Trophoblast cell (in vitro differentiated cells and primary cell): Measurements from ENCODE around the gene OR51E1. TPM values are rescaled to one million over a fixed set of nuclear protein-coding genes. Genes with fewer than 3 reads are reported as not detected.

ENCODE experiments used
- DNase-seq, 2 donors: peaks; one replicate each; pipeline ENCODE4 v3.0.0-alpha.2; 2016
- H2AFZ ChIP-seq: 2 replicates; pipeline ENCODE4 v1.6.1; 2013; ENCODE audit warnings: low read length, moderate library complexity, mild to moderate bottlenecking; ENCODE audit not compliant: insufficient read depth, poor library complexity
- H2AK5ac ChIP-seq: 2 replicates; pipeline ENCODE4 v1.6.1; 2013; ENCODE audit warnings: mild to moderate bottlenecking, low read length
- H2BK120ac ChIP-seq: 2 replicates; pipeline ENCODE4 v1.6.1; 2013; ENCODE audit warnings: low read length, mild to moderate bottlenecking, moderate library complexity; ENCODE audit not compliant: insufficient read depth, poor library complexity
- H2BK12ac ChIP-seq: 2 replicates; pipeline ENCODE4 v1.6.1; 2013; ENCODE audit warnings: mild to moderate bottlenecking, low read length, moderate library complexity
- H2BK5ac ChIP-seq: 2 replicates; pipeline ENCODE4 v1.6.1; 2013; ENCODE audit warnings: low read length, low read depth, moderate library complexity, mild to moderate bottlenecking; ENCODE audit not compliant: poor library complexity
- H3K14ac ChIP-seq: 2 replicates; pipeline ENCODE4 v1.6.1; 2013; ENCODE audit warnings: mild to moderate bottlenecking, low read length
- H3K18ac ChIP-seq: 2 replicates; pipeline ENCODE4 v1.6.1; 2013; ENCODE audit warnings: mild to moderate bottlenecking, low read length
- H3K23ac ChIP-seq: 2 replicates; pipeline ENCODE4 v1.6.1; 2013; ENCODE audit warnings: low read length
- H3K27ac ChIP-seq: 2 replicates; pipeline ENCODE4 v1.5.1; 2013; ENCODE audit warnings: low read depth, mild to moderate bottlenecking, inconsistent platforms, low read length, moderate library complexity
- H3K27me3 ChIP-seq: 2 replicates; pipeline ENCODE4 v1.6.1; 2013; ENCODE audit warnings: inconsistent platforms, mild to moderate bottlenecking, low read length, moderate library complexity; ENCODE audit not compliant: insufficient read depth
- H3K36me3 ChIP-seq, 2 experiments: 1 replicate in 1 of 2; 2 replicates in 1 of 2; pipeline ENCODE4 v1.6.1; 2013; ENCODE audit warnings: low read length in 2 of 2, mild to moderate bottlenecking in 2 of 2, moderate library complexity in 1 of 2; ENCODE audit not compliant: insufficient read depth in 2 of 2, control insufficient read depth in 1 of 2
- H3K4ac ChIP-seq: 2 replicates; pipeline ENCODE4 v1.6.1; 2013; ENCODE audit warnings: low read depth, mild to moderate bottlenecking, low read length, moderate library complexity
- H3K4me1 ChIP-seq, 2 experiments: 1 replicate in 1 of 2; 2 replicates in 1 of 2; pipeline ENCODE4 v1.6.1; 2013; ENCODE audit warnings: low read length in 2 of 2, mild to moderate bottlenecking in 2 of 2, moderate library complexity in 1 of 2; ENCODE audit not compliant: insufficient read depth in 2 of 2, control insufficient read depth in 1 of 2
- H3K4me2 ChIP-seq: 2 replicates; pipeline ENCODE4 v1.6.1; 2013; ENCODE audit warnings: inconsistent platforms, mild to moderate bottlenecking, low read length, moderate library complexity
- H3K4me3 ChIP-seq: 2 replicates; pipeline ENCODE4 v1.5.1; 2013; ENCODE audit warnings: mild to moderate bottlenecking, low read depth, low read length, inconsistent platforms
- H3K79me1 ChIP-seq: one replicate; pipeline ENCODE4 v1.6.1; 2013; ENCODE audit warnings: low read length
- H3K79me2 ChIP-seq: 2 replicates; pipeline ENCODE4 v1.6.1; 2013; ENCODE audit warnings: low read length, mild to moderate bottlenecking; ENCODE audit not compliant: control insufficient read depth, insufficient read depth, poor library complexity
- H3K9ac ChIP-seq: 2 replicates; pipeline ENCODE4 v1.6.1; 2013; ENCODE audit warnings: mild to moderate bottlenecking, low read length
- H3K9me3 ChIP-seq: 2 replicates; pipeline ENCODE4 v1.6.1; 2013; ENCODE audit warnings: low read depth, mild to moderate bottlenecking, control low read depth, inconsistent platforms, low read length; ENCODE audit not compliant: insufficient read depth
- H4K12ac ChIP-seq: 2 replicates; pipeline ENCODE4 v1.6.1; 2013; ENCODE audit warnings: low read depth, mild to moderate bottlenecking, low read length, moderate library complexity
- H4K8ac ChIP-seq: 2 replicates; pipeline ENCODE4 v1.6.1; 2013; ENCODE audit warnings: low read depth, mild to moderate bottlenecking, low read length, moderate library complexity
- H4K91ac ChIP-seq: one replicate; pipeline ENCODE4 v1.6.1; 2013; ENCODE audit warnings: low read depth, mild to moderate bottlenecking, low read length, moderate library complexity
- WGBS: extraction: QIAGEN DNeasy Blood & Tissue Kit; methylation state at CpG from one replicate; pipeline ENCODE4 v1.1.7; 2013; ENCODE audit warnings: missing lambda C conversion rate; ENCODE audit not compliant: insufficient read length, insufficient coverage; ENCODE audit errors: extremely low coverage; 5-methylcytosine and 5-hydroxymethylcytosine counted together
- polyA plus RNA-seq: library from polyadenylated mRNA; stranded (reverse); fragments of 200-250 nt; gene quantifications from 2 replicates; pipeline ENCODE4 v1.2.3, GENCODE V29; 2013

The OR51E1 gene
- polyA plus RNA-seq: not detected in 2 replicates

- H4K91ac ChIP-seq: no peak within 1 kb of the TSS
- H3K4me2 ChIP-seq: no peak within 1 kb of the TSS
- no peak within 1 kb of the TSS for H2BK12ac ChIP-seq
- no peak within 1 kb of the TSS for H2AK5ac ChIP-seq
- H3K27ac ChIP-seq: no peak within 1 kb of the TSS
- H3K9me3 ChIP-seq: peaks cover 5% of the 10 kb centered on the region
- no peak within 1 kb of the TSS for H3K4me3 ChIP-seq
- no peaks in the 10 kb centered on the region for H3K79me2 ChIP-seq
- H3K27me3 ChIP-seq: no peaks in the 10 kb centered on the region
- no peak within 1 kb of the TSS for H2AFZ ChIP-seq
- no peak within 1 kb of the TSS for H2BK120ac ChIP-seq
- peaks cover 7 to 8% of the 10 kb centered on the region in 2 experiments for H3K4me1 ChIP-seq
- no peak within 1 kb of the TSS for H2BK5ac ChIP-seq
- H3K18ac ChIP-seq: no peak within 1 kb of the TSS
- no CpG with 5 or more reads among the region's 3 CpGs for WGBS
- no peak within 1 kb of the TSS for H3K14ac ChIP-seq
- no peaks in the 10 kb centered on the region for H3K36me3 ChIP-seq
- H3K23ac ChIP-seq: no peak within 1 kb of the TSS
- H4K12ac ChIP-seq: no peak within 1 kb of the TSS
- H3K4ac ChIP-seq: no peak within 1 kb of the TSS
- DNase-seq: no peak
- H3K9ac ChIP-seq: no peak within 1 kb of the TSS
- H4K8ac ChIP-seq: no peak within 1 kb of the TSS
- H3K79me1 ChIP-seq: no peaks in the 10 kb centered on the region
Measured at GRCh38 chr11:4643682-4644081, at the start of gene OR51E1. Gene OR51E1, plus strand, starts transcription at chr11:4643982. Its CDS starts 8,545 bp downstream, at chr11:4652527.

GRCh38 chr11:4605057-4605456 is 38.7 kb upstream of the OR51E1 start:
- Histone ChIP-seq H3K4me2 (no peak overlapping the region), H2BK12ac (no peak overlapping the region), H3K18ac (no peak overlapping the region), H3K79me1 (peaks cover 4% of the 10 kb centered on the region), H2BK5ac (no peak overlapping the region), H3K9ac (no peak overlapping the region), H3K4me1 (peaks cover 2% of the 10 kb centered on the region in 2 experiments), H4K91ac (no peak overlapping the region), H3K36me3 (peaks cover 22 to 25% of the 10 kb centered on the region in 2 experiments), H2AK5ac (no peak overlapping the region), H3K4me3 (no peak overlapping the region), H3K9me3 (no peaks in the 10 kb centered on the region), H3K23ac (no peak overlapping the region), H3K27ac (no peak overlapping the region), H3K14ac (no peak overlapping the region), H2BK120ac (no peak overlapping the region), H3K27me3 (no peaks in the 10 kb centered on the region), H3K79me2 (peaks cover 2% of the 10 kb centered on the region), H4K12ac (no peak overlapping the region), H4K8ac (no peak overlapping the region), H3K4ac (no peak overlapping the region), H2AFZ (no peak overlapping the region)
- no CpG with 5 or more reads among the region's 4 CpGs for WGBS
- DNase-seq: no peak

GRCh38 chr11:4606231-4607015 is 37.4 kb upstream of the OR51E1 start:
- Histone ChIP-seq H2AK5ac (no peak overlapping the region), H4K91ac (no peak overlapping the region), H3K27ac (no peak overlapping the region), H3K14ac (no peak overlapping the region), H3K79me2 (peaks cover 2% of the 10 kb centered on the region), H3K4me2 (no peak overlapping the region), H2BK5ac (no peak overlapping the region), H3K18ac (no peak overlapping the region), H3K4me3 (no peak overlapping the region), H4K8ac (no peak overlapping the region), H2BK12ac (no peak overlapping the region), H2BK120ac (no peak overlapping the region), H4K12ac (no peak overlapping the region), H3K36me3 (peaks cover 10 to 13% of the 10 kb centered on the region in 2 experiments), H3K9me3 (no peaks in the 10 kb centered on the region), H3K9ac (no peak overlapping the region), H3K4ac (no peak overlapping the region), H3K27me3 (no peaks in the 10 kb centered on the region), H3K79me1 (peaks cover 4% of the 10 kb centered on the region), H3K23ac (no peak overlapping the region), H2AFZ (no peak overlapping the region), H3K4me1 (peaks cover 2% of the 10 kb centered on the region in 2 experiments)
- WGBS: no CpG with 5 or more reads among the region's 1 CpG
- no peak for DNase-seq

- no peak overlapping the region for H2BK120ac ChIP-seq
- H3K79me2 ChIP-seq: peaks cover 2% of the 10 kb centered on the region
- H3K4ac ChIP-seq: no peak overlapping the region
- H2BK5ac ChIP-seq: no peak overlapping the region
- no peak overlapping the region for H3K4me3 ChIP-seq
- peaks cover 4% of the 10 kb centered on the region for H3K79me1 ChIP-seq
- H4K12ac ChIP-seq: no peak overlapping the region
- H4K8ac ChIP-seq: no peak overlapping the region
- H3K23ac ChIP-seq: no peak overlapping the region
- H2AK5ac ChIP-seq: no peak overlapping the region
- H3K4me2 ChIP-seq: no peak overlapping the region
- no peak overlapping the region for H4K91ac ChIP-seq
- peaks cover 5 to 6% of the 10 kb centered on the region in 2 experiments for H3K36me3 ChIP-seq
- H3K27me3 ChIP-seq: no peaks in the 10 kb centered on the region
- H3K18ac ChIP-seq: no peak overlapping the region
- no peak overlapping the region for H3K9ac ChIP-seq
- DNase-seq: no peak
- no CpG with 5 or more reads among the region's 6 CpGs for WGBS
- no peak overlapping the region for H3K27ac ChIP-seq
- H3K9me3 ChIP-seq: no peaks in the 10 kb centered on the region
- H3K14ac ChIP-seq: no peak overlapping the region
- H2AFZ ChIP-seq: no peak overlapping the region
- H3K4me1 ChIP-seq: peaks cover 2% of the 10 kb centered on the region in 2 experiments
- H2BK12ac ChIP-seq: no peak overlapping the region
Measured at GRCh38 chr11:4607096-4607495, 36.7 kb upstream of the OR51E1 start.
